ENCODE measurements around the gene SIL1.

DNA sequence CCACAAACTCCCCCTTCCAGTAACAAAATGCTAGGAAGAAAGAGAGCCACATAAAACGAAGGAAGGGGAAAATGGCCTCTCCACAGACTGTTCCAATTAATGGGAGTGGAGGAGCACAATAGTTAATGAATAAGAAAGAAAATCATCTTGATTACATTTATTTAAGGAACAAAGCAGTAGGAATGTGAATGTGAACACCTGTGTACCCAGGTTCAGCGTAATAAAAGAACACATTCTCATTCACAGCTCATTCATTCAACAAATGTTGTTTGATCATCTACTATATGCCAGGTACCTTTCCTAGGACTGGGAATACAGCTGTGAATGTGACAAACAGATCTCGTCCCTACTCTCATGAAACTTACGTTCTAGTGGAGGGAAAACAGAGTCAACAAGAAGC lies 35.7 kb downstream of the SIL1 start:
- TF ChIP-seq, protein P1, sequence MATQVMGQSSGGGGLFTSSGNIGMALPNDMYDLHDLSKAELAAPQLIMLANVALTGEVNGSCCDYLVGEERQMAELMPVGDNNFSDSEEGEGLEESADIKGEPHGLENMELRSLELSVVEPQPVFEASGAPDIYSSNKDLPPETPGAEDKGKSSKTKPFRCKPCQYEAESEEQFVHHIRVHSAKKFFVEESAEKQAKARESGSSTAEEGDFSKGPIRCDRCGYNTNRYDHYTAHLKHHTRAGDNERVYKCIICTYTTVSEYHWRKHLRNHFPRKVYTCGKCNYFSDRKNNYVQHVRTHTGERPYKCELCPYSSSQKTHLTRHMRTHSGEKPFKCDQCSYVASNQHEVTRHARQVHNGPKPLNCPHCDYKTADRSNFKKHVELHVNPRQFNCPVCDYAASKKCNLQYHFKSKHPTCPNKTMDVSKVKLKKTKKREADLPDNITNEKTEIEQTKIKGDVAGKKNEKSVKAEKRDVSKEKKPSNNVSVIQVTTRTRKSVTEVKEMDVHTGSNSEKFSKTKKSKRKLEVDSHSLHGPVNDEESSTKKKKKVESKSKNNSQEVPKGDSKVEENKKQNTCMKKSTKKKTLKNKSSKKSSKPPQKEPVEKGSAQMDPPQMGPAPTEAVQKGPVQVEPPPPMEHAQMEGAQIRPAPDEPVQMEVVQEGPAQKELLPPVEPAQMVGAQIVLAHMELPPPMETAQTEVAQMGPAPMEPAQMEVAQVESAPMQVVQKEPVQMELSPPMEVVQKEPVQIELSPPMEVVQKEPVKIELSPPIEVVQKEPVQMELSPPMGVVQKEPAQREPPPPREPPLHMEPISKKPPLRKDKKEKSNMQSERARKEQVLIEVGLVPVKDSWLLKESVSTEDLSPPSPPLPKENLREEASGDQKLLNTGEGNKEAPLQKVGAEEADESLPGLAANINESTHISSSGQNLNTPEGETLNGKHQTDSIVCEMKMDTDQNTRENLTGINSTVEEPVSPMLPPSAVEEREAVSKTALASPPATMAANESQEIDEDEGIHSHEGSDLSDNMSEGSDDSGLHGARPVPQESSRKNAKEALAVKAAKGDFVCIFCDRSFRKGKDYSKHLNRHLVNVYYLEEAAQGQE (IDR thresholded peaks at IDR 0.05; ENCODE audit: low read depth), result no peak
- TF ChIP-seq, protein P2, sequence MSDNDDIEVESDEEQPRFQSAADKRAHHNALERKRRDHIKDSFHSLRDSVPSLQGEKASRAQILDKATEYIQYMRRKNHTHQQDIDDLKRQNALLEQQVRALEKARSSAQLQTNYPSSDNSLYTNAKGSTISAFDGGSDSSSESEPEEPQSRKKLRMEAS (IDR thresholded peaks at IDR 0.05), result no peak
- no peak for TF ChIP-seq CEBPB (IDR thresholded peaks at IDR 0.05)
- TF ChIP-seq EP300 (IDR thresholded peaks at IDR 0.05; ENCODE audit: borderline replicate concordance), result no peak
- no peak for TF ChIP-seq RAD21 (IDR thresholded peaks at IDR 0.05; ENCODE audit: low read depth)
